SK-N-SH (cell line): ENCODE data around the gene NEURL1.

ENCODE experiments used
- FOXM1 ChIP-seq: IDR thresholded peaks from 2 replicates; pipeline ENCODE4 v1.4.0; 2012; ENCODE audit warnings: low read depth, mild to moderate bottlenecking
- MAX ChIP-seq: IDR thresholded peaks from 2 replicates; pipeline ENCODE4 v1.4.0; 2012; ENCODE audit warnings: low read depth
- TEAD4 ChIP-seq: IDR thresholded peaks from 2 replicates; pipeline ENCODE4 v1.4.0; 2012; ENCODE audit warnings: mild to moderate bottlenecking, borderline replicate concordance; ENCODE audit not compliant: insufficient read depth
- TF ChIP-seq, protein P1 (sequence below): fragments of 200-600 bp; sonication (generic); IDR thresholded peaks from 2 replicates; pipeline ENCODE4 v1.6.1; 2017; ENCODE audit warnings: antibody characterized with exemption, mild to moderate bottlenecking, moderate library complexity

DNA sequence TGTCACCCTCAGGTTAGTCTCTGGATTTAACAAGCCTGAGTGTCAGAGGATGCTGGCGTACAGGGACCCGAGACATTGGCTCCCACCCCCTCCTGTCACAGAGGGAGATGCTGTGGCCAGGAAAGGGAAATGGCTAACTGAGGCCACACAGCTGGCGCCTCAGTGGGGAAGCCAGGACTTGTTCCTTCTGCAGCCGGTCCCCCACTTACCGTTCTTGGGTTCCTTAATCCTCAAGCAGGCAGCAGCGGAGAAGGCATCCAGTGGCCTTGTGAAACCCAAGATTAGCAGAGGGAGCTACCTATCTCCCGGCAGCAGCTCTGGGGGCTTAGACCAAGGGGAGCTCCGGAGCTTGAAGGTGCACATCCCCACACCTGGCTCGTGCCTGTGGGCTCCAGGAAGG, 65.4 kb downstream of the NEURL1 start:
- no peak for TF ChIP-seq TEAD4
- TF ChIP-seq MAX: no peak
- TF ChIP-seq, protein P1, sequence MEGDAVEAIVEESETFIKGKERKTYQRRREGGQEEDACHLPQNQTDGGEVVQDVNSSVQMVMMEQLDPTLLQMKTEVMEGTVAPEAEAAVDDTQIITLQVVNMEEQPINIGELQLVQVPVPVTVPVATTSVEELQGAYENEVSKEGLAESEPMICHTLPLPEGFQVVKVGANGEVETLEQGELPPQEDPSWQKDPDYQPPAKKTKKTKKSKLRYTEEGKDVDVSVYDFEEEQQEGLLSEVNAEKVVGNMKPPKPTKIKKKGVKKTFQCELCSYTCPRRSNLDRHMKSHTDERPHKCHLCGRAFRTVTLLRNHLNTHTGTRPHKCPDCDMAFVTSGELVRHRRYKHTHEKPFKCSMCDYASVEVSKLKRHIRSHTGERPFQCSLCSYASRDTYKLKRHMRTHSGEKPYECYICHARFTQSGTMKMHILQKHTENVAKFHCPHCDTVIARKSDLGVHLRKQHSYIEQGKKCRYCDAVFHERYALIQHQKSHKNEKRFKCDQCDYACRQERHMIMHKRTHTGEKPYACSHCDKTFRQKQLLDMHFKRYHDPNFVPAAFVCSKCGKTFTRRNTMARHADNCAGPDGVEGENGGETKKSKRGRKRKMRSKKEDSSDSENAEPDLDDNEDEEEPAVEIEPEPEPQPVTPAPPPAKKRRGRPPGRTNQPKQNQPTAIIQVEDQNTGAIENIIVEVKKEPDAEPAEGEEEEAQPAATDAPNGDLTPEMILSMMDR: no peak
- no peak for TF ChIP-seq FOXM1
